Measurements from ENCODE around the gene RAD50.

GRCh38 chr5:132540149-132540548, 16.6 kb upstream of the RAD50 start:
- TF ChIP-seq MXI1 (IDR thresholded peaks at IDR 0.05; ENCODE audit: borderline replicate concordance, low read depth, low read length) (no peak), CTCF (conservative IDR thresholded peaks at IDR 0.05; ENCODE audit: low read depth, low read length) (no peak), POLR2A (IDR thresholded peaks at IDR 0.05; ENCODE audit: low read depth, low read length) (no peak)

All from IMR-90 (cell line).